H9 (cell line): Measurements from ENCODE around the gene HYDIN. TPM values are rescaled to one million over a fixed set of nuclear protein-coding genes. Genes with fewer than 3 reads are reported as not detected.

Source experiments
- DNase-seq: peaks from one replicate; pipeline ENCODE4 v3.0.0-alpha.2; 2017
- H2AFZ ChIP-seq: one replicate; pipeline ENCODE4 v1.6.1; 2013; ENCODE audit warnings: mild to moderate bottlenecking, low read length, control low read depth, moderate library complexity
- H2AK5ac ChIP-seq: 2 replicates; pipeline ENCODE4 v1.6.1; 2013; ENCODE audit warnings: low read length, control low read depth, mixed read lengths; ENCODE audit not compliant: insufficient read length
- H2BK120ac ChIP-seq: one replicate; pipeline ENCODE4 v1.6.1; 2013; ENCODE audit warnings: low read depth, mild to moderate bottlenecking, low read length, control low read depth, inconsistent platforms; ENCODE audit not compliant: poor library complexity, severe bottlenecking
- H2BK12ac ChIP-seq: 2 replicates; pipeline ENCODE4 v1.6.1; 2013; ENCODE audit warnings: low read length, control low read depth, mixed read lengths, low read depth; ENCODE audit not compliant: insufficient read length
- H2BK15ac ChIP-seq: 2 replicates; pipeline ENCODE4 v1.6.1; 2013; ENCODE audit warnings: low read depth, low read length, control low read depth
- H2BK20ac ChIP-seq: one replicate; pipeline ENCODE4 v1.6.1; 2013; ENCODE audit warnings: low read depth, mild to moderate bottlenecking, low read length, control low read depth, inconsistent platforms; ENCODE audit not compliant: poor library complexity, severe bottlenecking
- H2BK5ac ChIP-seq: 2 replicates; pipeline ENCODE4 v1.6.1; 2013; ENCODE audit warnings: low read length, control low read depth, mixed read lengths; ENCODE audit not compliant: insufficient read length
- H3K14ac ChIP-seq: 2 replicates; pipeline ENCODE4 v1.6.1; 2013; ENCODE audit warnings: low read length, control low read depth; ENCODE audit not compliant: insufficient read depth
- H3K18ac ChIP-seq: 2 replicates; pipeline ENCODE4 v1.6.1; 2013; ENCODE audit warnings: low read depth, mild to moderate bottlenecking, mixed read lengths, low read length, control low read depth; ENCODE audit not compliant: insufficient read length
- H3K23ac ChIP-seq: 2 replicates; pipeline ENCODE4 v1.6.1; 2013; ENCODE audit warnings: low read length, control low read depth, mixed read lengths, low read depth; ENCODE audit not compliant: insufficient read length
- H3K23me2 ChIP-seq: 2 replicates; pipeline ENCODE4 v1.6.1; 2013; ENCODE audit warnings: low read depth, mild to moderate bottlenecking, mixed read lengths, low read length, control low read depth; ENCODE audit not compliant: insufficient read length, poor library complexity, severe bottlenecking
- H3K27ac ChIP-seq: 2 replicates; pipeline ENCODE4 v1.5.1; 2013; ENCODE audit warnings: low read length, control low read depth, mixed read lengths, low read depth; ENCODE audit not compliant: insufficient read length
- H3K27me3 ChIP-seq: 2 replicates; pipeline ENCODE4 v1.6.1; 2013; ENCODE audit warnings: low read length, control low read depth, inconsistent platforms; ENCODE audit not compliant: insufficient read depth
- H3K4ac ChIP-seq: 2 replicates; pipeline ENCODE4 v1.6.1; 2013; ENCODE audit warnings: low read depth, mild to moderate bottlenecking, control low read depth, inconsistent platforms, low read length, moderate library complexity
- H3K4me1 ChIP-seq: 2 replicates; pipeline ENCODE4 v1.6.1; 2013; ENCODE audit warnings: low read length, control low read depth, inconsistent platforms; ENCODE audit not compliant: insufficient read depth
- H3K4me2 ChIP-seq: 2 replicates; pipeline ENCODE4 v1.6.1; 2013; ENCODE audit warnings: low read length, control low read depth, mixed read lengths; ENCODE audit not compliant: insufficient read length, insufficient read depth
- H3K56ac ChIP-seq: 2 replicates; pipeline ENCODE4 v1.6.1; 2013; ENCODE audit warnings: low read depth, mild to moderate bottlenecking, mixed read lengths, low read length, control low read depth; ENCODE audit not compliant: insufficient read length
- H3K79me1 ChIP-seq: 2 replicates; pipeline ENCODE4 v1.6.1; 2013; ENCODE audit warnings: low read depth, mild to moderate bottlenecking, moderate library complexity, low read length, control low read depth, inconsistent platforms; ENCODE audit not compliant: insufficient read depth, poor library complexity, severe bottlenecking
- H3K79me2 ChIP-seq: 2 replicates; pipeline ENCODE4 v1.6.1; 2013; ENCODE audit warnings: low read length, control low read depth, inconsistent platforms; ENCODE audit not compliant: insufficient read depth
- H3K9ac ChIP-seq: 2 replicates; pipeline ENCODE4 v1.6.1; 2013; ENCODE audit warnings: low read length, control low read depth, mixed read lengths; ENCODE audit not compliant: insufficient read length; ENCODE audit errors: extremely low read depth
- H3K9me3 ChIP-seq: one replicate; pipeline ENCODE4 v1.6.1; 2013; ENCODE audit warnings: low read depth, low read length, inconsistent platforms; ENCODE audit not compliant: control insufficient read depth
- H3T11ph ChIP-seq: one replicate; pipeline ENCODE4 v1.6.1; 2013; ENCODE audit warnings: mild to moderate bottlenecking, low read length, control low read depth, inconsistent platforms
- H4K20me1 ChIP-seq: one replicate; pipeline ENCODE4 v1.6.1; 2013; ENCODE audit not compliant: control insufficient read depth, insufficient read length, insufficient read depth
- H4K5ac ChIP-seq: 2 replicates; pipeline ENCODE4 v1.6.1; 2013; ENCODE audit warnings: low read depth, mild to moderate bottlenecking, mixed read lengths, low read length, control low read depth; ENCODE audit not compliant: insufficient read length
- H4K8ac ChIP-seq: replicated peaks from 2 replicates; pipeline ENCODE4 v1.6.1; 2013; ENCODE audit warnings: low read length, control low read depth, mixed read lengths, low read depth; ENCODE audit not compliant: insufficient read length
- H4K91ac ChIP-seq: 2 replicates; pipeline ENCODE4 v1.6.1; 2013; ENCODE audit warnings: low read depth, mild to moderate bottlenecking, moderate library complexity, mixed read lengths, low read length, control low read depth; ENCODE audit not compliant: insufficient read length
- H3K27ac Mint-ChIP-seq, 3 experiments: 2 replicates in 2 of 3; 3 replicates in 1 of 3; pipeline ENCODE4 v1.8.0; 2020 to 2021; ENCODE audit warnings: mixed read lengths in 3 of 3, mild to moderate bottlenecking in 1 of 3, moderate library complexity in 1 of 3
- H3K27me3 Mint-ChIP-seq: 2 replicates; pipeline ENCODE4 v1.8.0; 2021; ENCODE audit warnings: low read depth, mild to moderate bottlenecking, moderate library complexity, mixed read lengths
- H3K36me3 Mint-ChIP-seq, 3 experiments: 2 replicates in 2 of 3; 3 replicates in 1 of 3; pipeline ENCODE4 v1.8.0; 2020 to 2021; ENCODE audit warnings: low read depth in 3 of 3, mixed read lengths in 3 of 3; ENCODE audit not compliant: insufficient read depth in 1 of 3
- H3K4me1 Mint-ChIP-seq, 2 experiments: 2 replicates each; pipeline ENCODE4 v1.8.0; 2020; ENCODE audit warnings: mixed read lengths in 2 of 2
- H3K4me3 Mint-ChIP-seq, 2 experiments: 2 replicates in 1 of 2; 3 replicates in 1 of 2; pipeline ENCODE4 v1.8.0; 2020 to 2021; ENCODE audit warnings: mild to moderate bottlenecking in 2 of 2, mixed read lengths in 2 of 2, moderate library complexity in 1 of 2
- H3K9me3 Mint-ChIP-seq, 2 experiments: 2 replicates in 1 of 2; 3 replicates in 1 of 2; pipeline ENCODE4 v1.8.0; 2020; ENCODE audit warnings: mild to moderate bottlenecking in 2 of 2, mixed read lengths in 2 of 2, moderate library complexity in 1 of 2
- CTCF ChIP-seq: fragments of 200-600 bp; sonication (generic); conservative IDR thresholded peaks from 3 replicates; pipeline ENCODE4 v1.8.0; 2021; ENCODE audit warnings: antibody characterized with exemption, mild to moderate bottlenecking
- WGBS: extraction: QIAGEN DNeasy Blood & Tissue Kit; methylation state at CpG from one replicate; pipeline ENCODE4 v1.1.7; 2013; ENCODE audit warnings: missing lambda C conversion rate, low lambda C conversion rate, mixed read lengths; ENCODE audit not compliant: insufficient read length; ENCODE audit errors: extremely low coverage; 5-methylcytosine and 5-hydroxymethylcytosine counted together
- total RNA-seq: library from RNA; stranded (reverse); gene quantifications from 2 replicates; pipeline ENCODE4 v1.2.1, GENCODE V29; 2021

Gene HYDIN
- total RNA-seq, 1 experiment from 2014 or later: 1.7 TPM

GRCh38 chr16:71276589-71277334, 46.2 kb upstream of the HYDIN start:
- no CpG with 5 or more reads among the region's 4 CpGs for WGBS
- TF ChIP-seq CTCF: no peak
- H2BK15ac ChIP-seq: no peak overlapping the region

More at GRCh38 chr16:71276589-71277334, 46.2 kb upstream of the HYDIN start:
- H3K9me3 Mint-ChIP-seq: peaks cover 20 to 21% of the 10 kb centered on the region in 2 experiments
- no peaks in the 10 kb centered on the region for H4K20me1 ChIP-seq
- no peaks in the 10 kb centered on the region for H3K79me1 ChIP-seq
- H3K56ac ChIP-seq: no peak overlapping the region
- no peaks in the 10 kb centered on the region for H3K27me3 Mint-ChIP-seq
- no peak overlapping the region for H2BK120ac ChIP-seq
- H4K91ac ChIP-seq: no peak overlapping the region
- no peak overlapping the region for H3K18ac ChIP-seq
- H2BK5ac ChIP-seq: no peak overlapping the region
- no peak overlapping the region for H2AK5ac ChIP-seq
- no peak overlapping the region for H2BK20ac ChIP-seq
- no peak overlapping the region for H4K8ac ChIP-seq
- no peak overlapping the region for H3K14ac ChIP-seq
- no peak overlapping the region for H3K4ac ChIP-seq
- no peaks in the 10 kb centered on the region for H3K23me2 ChIP-seq
- no peaks in the 10 kb centered on the region for H3K9me3 ChIP-seq
- H4K5ac ChIP-seq: no peak overlapping the region
- peaks cover 6 to 16% (median 10%) of the 10 kb centered on the region in 3 experiments; a peak in 5 of 7 replicates for H3K36me3 Mint-ChIP-seq
- H3K23ac ChIP-seq: no peak overlapping the region
- no peak overlapping the region for H3K4me2 ChIP-seq
- H2BK12ac ChIP-seq: no peak overlapping the region
- H2AFZ ChIP-seq: no peak overlapping the region
- no peak overlapping the region for H3K4me3 Mint-ChIP-seq
- H3K9ac ChIP-seq: no peak overlapping the region
- H3K27ac Mint-ChIP-seq: no peak overlapping the region
- DNase-seq: no peak
- no peaks in the 10 kb centered on the region for H3K4me1 ChIP-seq
- no peak overlapping the region for H3T11ph ChIP-seq
- no peaks in the 10 kb centered on the region for H3K27me3 ChIP-seq
- no peaks in the 10 kb centered on the region for H3K79me2 ChIP-seq
- H3K4me1 Mint-ChIP-seq: peaks cover 0 to 5% of the 10 kb centered on the region in 2 experiments; a peak in 1 of 4 replicates
- H3K27ac ChIP-seq: no peak overlapping the region
